Osteocyte (in vitro differentiated cells): ENCODE data around the gene BDNF. TPM values are rescaled to one million over a fixed set of nuclear protein-coding genes. Genes with fewer than 3 reads are reported as not detected.
"Not testable (repeated sequence)": the region's sequence is repeated elsewhere in the genome, so short reads cannot be mapped to it uniquely, and the experiment has no call there.

Experiments used
- DNase-seq: peaks from one replicate; pipeline ENCODE4 v3.0.0; 2021; ENCODE audit warnings: mixed read lengths; ENCODE audit not compliant: unreplicated experiment; ENCODE audit errors: extremely low spot score
- H3K27ac Mint-ChIP-seq: one replicate; pipeline ENCODE4 v1.8.0; 2021; ENCODE audit warnings: mild to moderate bottlenecking, mixed read lengths; ENCODE audit not compliant: unreplicated experiment
- H3K27me3 Mint-ChIP-seq: one replicate; pipeline ENCODE4 v1.8.0; 2021; ENCODE audit warnings: mixed read lengths; ENCODE audit not compliant: unreplicated experiment
- H3K36me3 Mint-ChIP-seq: one replicate; pipeline ENCODE4 v1.8.0; 2021; ENCODE audit warnings: mixed read lengths; ENCODE audit not compliant: unreplicated experiment
- H3K4me1 Mint-ChIP-seq: one replicate; pipeline ENCODE4 v1.8.0; 2021; ENCODE audit warnings: mixed read lengths; ENCODE audit not compliant: unreplicated experiment
- H3K4me3 Mint-ChIP-seq: one replicate; pipeline ENCODE4 v1.8.0; 2021; ENCODE audit warnings: mild to moderate bottlenecking, moderate library complexity, mixed read lengths; ENCODE audit not compliant: unreplicated experiment
- H3K9me3 Mint-ChIP-seq: one replicate; pipeline ENCODE4 v1.8.0; 2021; ENCODE audit warnings: mixed read lengths; ENCODE audit not compliant: unreplicated experiment
- CTCF ChIP-seq: fragments of 200-600 bp; sonication (generic); IDR thresholded peaks from 2 replicates; pipeline ENCODE4 v1.5.0; 2021; ENCODE audit warnings: antibody characterized with exemption, mild to moderate bottlenecking, moderate library complexity
- long read RNA-seq: library from polyadenylated mRNA; unstranded; transcript quantifications from one replicate; pipeline ENCODE4 v2.0.0, GENCODE V29; 2021
- total RNA-seq: library from RNA; stranded (reverse); gene quantifications from 2 replicates; pipeline ENCODE4 v1.2.1, GENCODE V29; 2021

The BDNF gene
- total RNA-seq, result 4.2 and 4.9 TPM in 2 replicates
- long read RNA-seq, full-length matches to known transcripts, result 8 of 9 reads
- long read RNA-seq, partial matches to known transcripts, result 0 of 9 reads
- long read RNA-seq, other reads (novel, unspliced or antisense), result 1 of 9 reads

- peaks cover 42% of the 10 kb centered on the region for H3K4me1 Mint-ChIP-seq
- no peaks in the 10 kb centered on the region for H3K36me3 Mint-ChIP-seq
- DNase-seq, result peak; percentile 84
- peaks cover 2% of the 10 kb centered on the region for H3K27me3 Mint-ChIP-seq
- H3K9me3 Mint-ChIP-seq, result no peaks in the 10 kb centered on the region
- peak within 1 kb of the TSS; percentile 90 for H3K4me3 Mint-ChIP-seq
- no peak for TF ChIP-seq CTCF
- peak within 1 kb of the TSS; percentile 76 for H3K27ac Mint-ChIP-seq
Measured at GRCh38 chr11:27700351-27701301, at the start of gene BDNF. Gene BDNF, minus strand, starts transcription at chr11:27700455. Its CDS starts 41,891 bp downstream, at chr11:27658564.

- Mint-ChIP-seq H3K4me1 (peaks cover 5% of the 10 kb centered on the region), H3K27ac (no peak overlapping the region), H3K9me3 (no peaks in the 10 kb centered on the region), H3K36me3 (no peaks in the 10 kb centered on the region), H3K4me3 (no peak overlapping the region), H3K27me3 (peaks cover 49% of the 10 kb centered on the region)
- no peak for DNase-seq
- TF ChIP-seq CTCF, result no peak
Measured at GRCh38 chr11:27740362-27741013, 40.2 kb upstream of the BDNF start.

- H3K9me3 Mint-ChIP-seq, result no peaks in the 10 kb centered on the region
- no peaks in the 10 kb centered on the region for H3K36me3 Mint-ChIP-seq
- H3K4me1 Mint-ChIP-seq, result peaks cover 6% of the 10 kb centered on the region
- DNase-seq, result no peak
- peaks cover 20% of the 10 kb centered on the region for H3K27me3 Mint-ChIP-seq
- TF ChIP-seq CTCF, result no peak
- no peak overlapping the region for H3K4me3 Mint-ChIP-seq
- no peak overlapping the region for H3K27ac Mint-ChIP-seq
Measured at GRCh38 chr11:27735281-27735680, 35.0 kb upstream of the BDNF start.

- not testable (repeated sequence) for H3K36me3 Mint-ChIP-seq, H3K27me3 Mint-ChIP-seq, H3K9me3 Mint-ChIP-seq, H3K4me3 Mint-ChIP-seq, H3K27ac Mint-ChIP-seq, DNase-seq, H3K4me1 Mint-ChIP-seq
Measured at GRCh38 chr11:27731803-27732202, 31.5 kb upstream of the BDNF start.

GRCh38 chr11:27726981-27727380 lies 26.7 kb upstream of the BDNF start:
- no peaks in the 10 kb centered on the region for H3K9me3 Mint-ChIP-seq
- TF ChIP-seq CTCF, result no peak
- no peak overlapping the region for H3K27ac Mint-ChIP-seq
- no peak for DNase-seq
- H3K4me3 Mint-ChIP-seq, result no peak overlapping the region
- no peaks in the 10 kb centered on the region for H3K36me3 Mint-ChIP-seq
- H3K27me3 Mint-ChIP-seq, result peaks cover 42% of the 10 kb centered on the region
- peaks cover 10% of the 10 kb centered on the region for H3K4me1 Mint-ChIP-seq
